ENCODE results near the gene NHSL1. TPM values are rescaled to one million over a fixed set of nuclear protein-coding genes. Genes with fewer than 3 reads are reported as not detected.

The NHSL1 gene
- total and polyA plus RNA-seq, 2 of the 8 experiments (the other 6 are each of a cell fraction or from before 2014, with no cell fraction given) = 7.2 to 32.4 TPM

- H3K23me2 ChIP-seq (ENCODE audit: low read depth, low read length) = no peaks in the 10 kb centered on the region
- H3K56ac ChIP-seq (replicated peaks; ENCODE audit: insufficient read length, low read depth, low read length) = no peak overlapping the region
- no peak overlapping the region for H4K8ac ChIP-seq (ENCODE audit: extremely low read depth, insufficient read depth, low read length)
- FAIRE-seq (no peak), DNase-seq (ENCODE audit: low read depth in 1 of 2, low spot score in 2 of 2) (no peak)
- H4K5ac ChIP-seq (ENCODE audit: insufficient read length, low read depth, low read length) = no peak overlapping the region
- H2BK5ac ChIP-seq (ENCODE audit: low read depth, low read length) = no peak overlapping the region
- no peaks in the 10 kb centered on the region for H3K9me3 ChIP-seq (ENCODE audit: insufficient read depth in 2 of 2, low read depth in 1 of 2, low read length in 1 of 2)
- no peak overlapping the region for H2BK20ac ChIP-seq (ENCODE audit: low read length)
- H4K91ac ChIP-seq (replicated peaks; ENCODE audit: insufficient read length, low read length) = no peak overlapping the region
- no peak overlapping the region for H2BK120ac ChIP-seq (replicated peaks; ENCODE audit: low read depth, low read length)
- H3K4ac ChIP-seq (replicated peaks; ENCODE audit: insufficient read length, low read depth, low read length) = no peak overlapping the region
- H3K27ac ChIP-seq (ENCODE audit: low read depth, low read length) = no peak overlapping the region
- no peak overlapping the region for H2BK12ac ChIP-seq (ENCODE audit: low read depth, low read length)
- POLR2A ChIA-PET (ENCODE audit: partially characterized antibody) = interaction anchor here (1.3 kb wide), 1 partner anchor 9 kb away, joined by 3 read pairs; no protein-coding TSS in a partner anchor
- CTCF ChIA-PET (ENCODE audit: partially characterized antibody) = interaction anchor here (1.1 to 1.4 kb wide), 4 partner anchors 9 to 87 kb away, joined by 3 to 5 read pairs (median 3); no protein-coding TSS in a partner anchor
- no peak overlapping the region for H3K9ac ChIP-seq (replicated peaks in 1 of 4; ENCODE audit: extremely low read depth in 1 of 4, low read depth in 3 of 4, low read length in 3 of 4)
- H3K14ac ChIP-seq (ENCODE audit: insufficient read length) = no peak overlapping the region
- no peak overlapping the region for H2AK5ac ChIP-seq (ENCODE audit: low read depth, low read length)
- H3K4me1 ChIP-seq (replicated peaks in 1 of 4; ENCODE audit: control insufficient read depth in 3 of 4, insufficient read depth in 4 of 4, low read length in 3 of 4) = peaks cover 0 to 8% (median 1%) of the 10 kb centered on the region in 4 experiments; a peak in 2 of 7 replicates
- 88% methylated on average over 2 of the region's 2 CpGs; no CpG with 5 or more reads in 1 of the 2 experiments for WGBS, 2 experiments (ENCODE audit: extremely low coverage in 1 of 2, insufficient coverage in 1 of 2, insufficient read length in 1 of 2, insufficient replicate concordance in 2 of 2, low coverage in 1 of 2, low lambda C conversion rate in 2 of 2, missing lambda C conversion rate in 1 of 2)
- H2BK15ac ChIP-seq (ENCODE audit: low read length) = no peak overlapping the region
- no peak overlapping the region for H3K4me2 ChIP-seq (ENCODE audit: insufficient read depth in 1 of 2, low read depth in 2 of 2, low read length in 2 of 2)
- H3K79me2 ChIP-seq (ENCODE audit: control insufficient read depth in 1 of 2, insufficient read depth in 2 of 2, low read length in 2 of 2) = no peaks in the 10 kb centered on the region
- H3K23ac ChIP-seq (ENCODE audit: insufficient read length) = no peak overlapping the region
- no peaks in the 10 kb centered on the region for H3K79me1 ChIP-seq (ENCODE audit: low read depth, low read length)
- H4K20me1 ChIP-seq (replicated peaks in 1 of 2; ENCODE audit: control insufficient read depth in 1 of 2, insufficient read depth in 2 of 2, low read length in 2 of 2) = no peaks in the 10 kb centered on the region
- H3K18ac ChIP-seq (ENCODE audit: extremely low read depth, low read length) = no peak overlapping the region
- no peak overlapping the region for H2AFZ ChIP-seq (ENCODE audit: low read length)
- no peak overlapping the region for H3K4me3 ChIP-seq (ENCODE audit: extremely low read depth in 1 of 4, insufficient read depth in 2 of 4, low read depth in 3 of 4, low read length in 4 of 4)
- H3K36me3 ChIP-seq (ENCODE audit: control insufficient read depth in 2 of 4, insufficient read depth in 4 of 4, low read length in 3 of 4) = no peaks in the 10 kb centered on the region
- no peaks in the 10 kb centered on the region for H3K27me3 ChIP-seq (replicated peaks in 1 of 4; ENCODE audit: control insufficient read depth in 3 of 4, extremely low read depth in 1 of 4, insufficient read depth in 3 of 4, low read length in 3 of 4)
These were observed 124.5 kb downstream of the NHSL1 start for GRCh38 chr6:138374815-138375214.
